ENCODE measurements around the gene TTC12. TPM values are rescaled to one million over a fixed set of nuclear protein-coding genes. Genes with fewer than 3 reads are reported as not detected.

TTC12 gene
- total and polyA plus RNA-seq, 8 donors = 12.4 to 42.4 (median 31.4) TPM

DNA sequence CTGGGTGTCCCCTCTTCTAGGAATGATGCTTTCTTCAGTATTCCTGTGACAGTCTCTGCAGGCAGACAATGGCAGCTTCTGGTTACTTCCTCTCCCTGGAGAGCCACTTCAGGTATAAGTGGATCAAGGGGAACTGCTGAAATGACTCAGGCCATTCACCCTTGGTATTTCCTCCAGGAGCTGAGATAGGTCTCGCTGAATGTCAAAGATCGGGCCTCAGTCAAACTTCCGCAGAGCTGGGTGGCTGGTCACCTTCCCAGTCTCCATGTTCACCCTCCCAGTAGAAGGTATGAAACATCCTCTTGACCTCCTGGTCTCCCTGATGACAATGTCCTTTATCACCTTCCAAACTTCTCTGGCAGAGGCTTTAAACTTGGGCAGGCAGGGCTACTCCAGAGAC, 71.4 kb downstream of the TTC12 start:
- TF ChIP-seq, protein P1, sequence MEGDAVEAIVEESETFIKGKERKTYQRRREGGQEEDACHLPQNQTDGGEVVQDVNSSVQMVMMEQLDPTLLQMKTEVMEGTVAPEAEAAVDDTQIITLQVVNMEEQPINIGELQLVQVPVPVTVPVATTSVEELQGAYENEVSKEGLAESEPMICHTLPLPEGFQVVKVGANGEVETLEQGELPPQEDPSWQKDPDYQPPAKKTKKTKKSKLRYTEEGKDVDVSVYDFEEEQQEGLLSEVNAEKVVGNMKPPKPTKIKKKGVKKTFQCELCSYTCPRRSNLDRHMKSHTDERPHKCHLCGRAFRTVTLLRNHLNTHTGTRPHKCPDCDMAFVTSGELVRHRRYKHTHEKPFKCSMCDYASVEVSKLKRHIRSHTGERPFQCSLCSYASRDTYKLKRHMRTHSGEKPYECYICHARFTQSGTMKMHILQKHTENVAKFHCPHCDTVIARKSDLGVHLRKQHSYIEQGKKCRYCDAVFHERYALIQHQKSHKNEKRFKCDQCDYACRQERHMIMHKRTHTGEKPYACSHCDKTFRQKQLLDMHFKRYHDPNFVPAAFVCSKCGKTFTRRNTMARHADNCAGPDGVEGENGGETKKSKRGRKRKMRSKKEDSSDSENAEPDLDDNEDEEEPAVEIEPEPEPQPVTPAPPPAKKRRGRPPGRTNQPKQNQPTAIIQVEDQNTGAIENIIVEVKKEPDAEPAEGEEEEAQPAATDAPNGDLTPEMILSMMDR (IDR thresholded peaks at IDR 0.05) = no peak

DNA sequence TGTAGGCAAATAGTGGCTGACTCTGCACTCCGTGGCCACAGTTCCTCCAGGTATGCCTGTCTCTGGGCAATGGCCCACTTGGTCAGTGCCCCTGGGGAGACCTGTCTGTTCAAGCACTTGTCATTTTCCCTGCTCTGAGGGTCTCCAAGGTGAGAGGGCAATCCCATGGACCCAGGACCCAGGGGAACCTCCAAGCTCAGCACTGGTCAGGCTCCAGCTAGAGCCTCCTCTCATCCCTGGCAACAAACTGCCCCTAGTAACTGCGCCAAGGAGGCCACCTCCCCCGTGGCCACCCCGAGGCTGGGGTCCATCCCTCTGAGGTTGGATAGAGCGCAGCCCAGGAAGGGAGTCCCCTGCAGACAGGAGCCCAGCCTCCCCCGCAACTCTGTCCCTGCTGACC, 72.5 kb downstream of the TTC12 start:
- Histone ChIP-seq H3K4me3 (no peak overlapping the region), H3K9me3 (no peaks in the 10 kb centered on the region), H3K4me1 (no peaks in the 10 kb centered on the region), H3K27me3 (peaks cover 9 to 34% of the 10 kb centered on the region in 2 donors), H3K36me3 (no peaks in the 10 kb centered on the region), H3K27ac (no peak overlapping the region)
- intact Hi-C loops (cut with DNase I) = no loop called here
- TF ChIP-seq, protein P1 (IDR thresholded peaks at IDR 0.05) = no peak
- no peak for ATAC-seq
- DNase-seq = no peak

More for the DNA sequence above, 71.4 kb downstream of the TTC12 start:
- H3K9me3 ChIP-seq = no peaks in the 10 kb centered on the region
- no peaks in the 10 kb centered on the region for H3K4me1 ChIP-seq
- H3K27me3 ChIP-seq = peaks cover 9 to 34% of the 10 kb centered on the region in 2 donors
- H3K36me3 ChIP-seq = no peaks in the 10 kb centered on the region
- no peak overlapping the region for H3K4me3 ChIP-seq
- DNase-seq (no peak), ATAC-seq (peak; percentile 80)
- H3K27ac ChIP-seq = no peak overlapping the region
- intact Hi-C loops (cut with DNase I) = no loop called here

DNA sequence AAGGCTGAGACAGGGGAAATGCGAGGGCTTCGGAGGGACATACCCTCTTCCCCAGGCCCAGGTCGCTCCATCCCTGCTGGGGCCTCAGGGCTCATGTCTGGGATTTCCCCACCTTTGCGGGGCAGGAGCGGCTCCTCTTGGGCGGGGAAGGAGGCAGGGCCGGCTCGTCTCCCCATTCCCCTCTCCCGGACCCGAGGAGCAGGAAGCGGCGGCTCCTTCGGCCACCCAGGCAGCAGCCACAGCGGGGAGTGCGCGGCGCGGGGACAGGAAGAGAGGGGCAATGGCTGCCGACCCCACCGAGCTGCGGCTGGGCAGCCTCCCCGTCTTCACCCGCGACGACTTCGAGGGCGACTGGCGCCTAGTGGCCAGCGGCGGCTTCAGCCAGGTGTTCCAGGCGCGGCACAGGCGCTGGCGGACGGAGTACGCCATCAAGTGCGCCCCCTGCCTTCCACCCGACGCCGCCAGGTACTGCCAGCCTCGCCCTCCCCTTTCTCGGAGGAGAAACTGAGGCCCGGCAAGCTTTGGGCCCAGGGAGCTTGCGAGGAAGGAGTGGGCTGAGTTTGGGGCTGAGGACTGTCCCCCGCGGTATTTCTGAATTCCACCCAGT, 73.3 kb downstream of the TTC12 start, which contains the start of gene ANKK1:
Gene ANKK1, plus strand, starts transcription at position 175 of the 607 bp plus-strand sequence. Its CDS starts 106 bp downstream, at position 281.
- ATAC-seq (peak; percentile 63), DNase-seq (peak in 1 of 4 donors; percentile 7)
- no peaks in the 10 kb centered on the region for H3K9me3 ChIP-seq
- H3K27me3 ChIP-seq = peaks cover 9 to 34% of the 10 kb centered on the region in 2 donors
- TF ChIP-seq, protein P1 (IDR thresholded peaks at IDR 0.05) = peak in 1 of 2 donors; percentile 15
- H3K36me3 ChIP-seq = no peaks in the 10 kb centered on the region
- H3K27ac ChIP-seq = no peak within 1 kb of the TSS
- intact Hi-C loops (cut with DNase I) = no loop called here
- H3K4me3 ChIP-seq = no peak within 1 kb of the TSS
- no peaks in the 10 kb centered on the region for H3K4me1 ChIP-seq

DNA sequence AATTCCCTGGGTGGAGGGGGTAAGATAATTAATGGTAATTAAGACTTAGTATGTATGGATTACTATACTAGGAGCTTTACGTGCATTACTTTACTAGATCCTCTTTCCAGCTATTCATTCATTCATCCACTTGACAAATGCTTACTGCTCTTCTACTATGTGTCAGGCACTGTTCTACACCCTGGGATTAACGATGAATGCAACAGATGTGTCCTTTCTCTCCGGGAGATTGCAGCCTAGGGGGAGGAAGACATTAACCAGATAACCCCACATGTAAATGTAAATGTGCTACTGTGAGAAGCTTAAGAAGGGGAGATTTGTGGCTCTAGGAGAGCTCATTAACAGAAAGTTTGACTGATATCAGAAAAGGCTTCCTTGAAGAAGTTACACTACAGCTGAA, 74.9 kb downstream of the TTC12 start:
- ATAC-seq = no peak
- Histone ChIP-seq H3K4me1 (no peaks in the 10 kb centered on the region), H3K9me3 (no peaks in the 10 kb centered on the region), H3K4me3 (no peak overlapping the region), H3K36me3 (no peaks in the 10 kb centered on the region), H3K27me3 (peaks cover 9 to 34% of the 10 kb centered on the region in 2 donors), H3K27ac (no peak overlapping the region)
- TF ChIP-seq, protein P1 (IDR thresholded peaks at IDR 0.05) = no peak
- intact Hi-C loops (cut with DNase I) = no loop called here
- DNase-seq = no peak

DNA sequence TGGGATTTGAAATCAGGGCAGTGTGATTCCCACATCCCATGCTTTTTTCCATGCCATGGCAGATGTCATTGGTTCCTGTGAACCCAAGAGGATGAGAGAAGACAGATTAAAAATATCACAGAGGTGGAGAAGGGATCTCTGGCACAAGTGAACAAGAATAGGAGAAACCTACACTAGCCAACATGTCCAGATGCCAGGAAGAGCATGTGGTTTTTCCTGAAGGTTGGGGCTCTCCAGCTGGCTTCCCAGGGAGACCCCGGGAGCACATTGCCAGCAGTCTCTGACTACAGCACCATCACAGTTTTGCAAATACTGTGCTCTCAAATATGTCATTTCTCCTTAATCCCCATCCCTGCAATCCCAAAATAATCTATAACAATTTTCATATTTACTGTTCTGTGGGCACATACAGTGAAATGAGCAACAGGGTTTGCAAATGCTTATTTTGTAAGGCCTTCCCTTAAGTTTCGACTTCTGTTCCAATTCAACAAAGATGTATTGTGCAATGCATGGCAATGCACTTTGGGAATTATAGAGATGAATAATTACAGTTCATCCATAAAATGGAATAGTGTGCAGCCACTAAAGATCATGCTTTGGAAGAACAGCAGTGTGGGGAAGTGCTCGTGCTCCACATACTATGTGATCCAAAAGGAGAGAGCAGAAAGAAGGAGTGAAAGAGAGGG, 78.0 kb downstream of the TTC12 start:
- DNase-seq (no peak), ATAC-seq (no peak)
- Histone ChIP-seq H3K9me3 (no peaks in the 10 kb centered on the region), H3K27ac (no peak overlapping the region), H3K36me3 (no peaks in the 10 kb centered on the region), H3K27me3 (peaks cover 9 to 26% of the 10 kb centered on the region in 2 donors), H3K4me3 (no peak overlapping the region), H3K4me1 (no peaks in the 10 kb centered on the region)
- TF ChIP-seq, protein P1 (IDR thresholded peaks at IDR 0.05) = no peak
- intact Hi-C loops (cut with DNase I) = no loop called here

Measured in left lung (tissue), 10 donors.